HL-60 (cell line): Measurements from ENCODE around the gene ERF.

Experiments
- CTCF ChIP-seq: IDR thresholded peaks from one replicate; pipeline ENCODE4 v1.5.1; 2011; ENCODE audit warnings: low read length, control low read depth, inconsistent platforms; ENCODE audit not compliant: insufficient read depth
- GABPA ChIP-seq: IDR thresholded peaks from 2 replicates; pipeline ENCODE4 v1.6.1; 2012; ENCODE audit warnings: low read depth
- POLR2AphosphoS5 ChIP-seq: IDR thresholded peaks from 2 replicates; pipeline ENCODE4 v1.6.1; 2012; ENCODE audit warnings: low read depth
- REST ChIP-seq: IDR thresholded peaks from 2 replicates; pipeline ENCODE4 v1.6.1; 2012; ENCODE audit warnings: low read depth; ENCODE audit not compliant: insufficient replicate concordance
- SPI1 ChIP-seq: IDR thresholded peaks from 2 replicates; pipeline ENCODE4 v1.6.1; 2012; ENCODE audit warnings: low read depth, mild to moderate bottlenecking, borderline replicate concordance

GRCh38 chr19:42254850-42255765, at the start of gene ERF:
- TF ChIP-seq POLR2AphosphoS5: no peak; the same call in 1 of the 2 replicates
- no peak for TF ChIP-seq CTCF
- no peak for TF ChIP-seq SPI1
- no peak for TF ChIP-seq REST
- no peak for TF ChIP-seq GABPA
